ENCODE data around the gene DIAPH3.

The DIAPH3 gene

GRCh38 chr13:59738921-59739320 lies 424.8 kb downstream of the DIAPH3 start:
- Histone ChIP-seq H3K27ac (ENCODE audit: low read length) (no peak overlapping the region), H3K9me3 (ENCODE audit: control insufficient read depth in 1 of 2, low read length in 2 of 2) (no peaks in the 10 kb centered on the region), H3K4me1 (ENCODE audit: control insufficient read depth in 1 of 2, insufficient read depth in 2 of 2, low read length in 2 of 2) (no peaks in the 10 kb centered on the region)

GRCh38 chr13:59734393-59734792 lies 429.3 kb downstream of the DIAPH3 start:
- no peaks in the 10 kb centered on the region for H3K36me3 ChIP-seq (ENCODE audit: control insufficient read depth in 1 of 2, insufficient read depth in 2 of 2, low read length in 2 of 2)
- no peak overlapping the region for H3K4me3 ChIP-seq (ENCODE audit: low read depth in 1 of 2, low read length in 2 of 2)
- H3K27ac ChIP-seq (ENCODE audit: low read length) = no peak overlapping the region
- no peaks in the 10 kb centered on the region for H3K9me3 ChIP-seq (ENCODE audit: control insufficient read depth in 1 of 2, low read length in 2 of 2)
- no peaks in the 10 kb centered on the region for H3K27me3 ChIP-seq (ENCODE audit: low read depth, low read length)
- H3K4me1 ChIP-seq (ENCODE audit: control insufficient read depth in 1 of 2, insufficient read depth in 2 of 2, low read length in 2 of 2) = no peaks in the 10 kb centered on the region

More at GRCh38 chr13:59738921-59739320, 424.8 kb downstream of the DIAPH3 start:
- H3K4me3 ChIP-seq (ENCODE audit: low read depth in 1 of 2, low read length in 2 of 2) = no peak overlapping the region
- H3K27me3 ChIP-seq (ENCODE audit: low read depth, low read length) = no peaks in the 10 kb centered on the region
- no peaks in the 10 kb centered on the region for H3K36me3 ChIP-seq (ENCODE audit: control insufficient read depth in 1 of 2, insufficient read depth in 2 of 2, low read length in 2 of 2)

GRCh38 chr13:59733744-59734143 lies 430.0 kb downstream of the DIAPH3 start:
- no peaks in the 10 kb centered on the region for H3K36me3 ChIP-seq (ENCODE audit: control insufficient read depth in 1 of 2, insufficient read depth in 2 of 2, low read length in 2 of 2)
- no peaks in the 10 kb centered on the region for H3K27me3 ChIP-seq (ENCODE audit: low read depth, low read length)
- H3K9me3 ChIP-seq (ENCODE audit: control insufficient read depth in 1 of 2, low read length in 2 of 2) = no peaks in the 10 kb centered on the region
- H3K27ac ChIP-seq (ENCODE audit: low read length) = no peak overlapping the region
- no peaks in the 10 kb centered on the region for H3K4me1 ChIP-seq (ENCODE audit: control insufficient read depth in 1 of 2, insufficient read depth in 2 of 2, low read length in 2 of 2)
- no peak overlapping the region for H3K4me3 ChIP-seq (ENCODE audit: low read depth in 1 of 2, low read length in 2 of 2)

DNA sequence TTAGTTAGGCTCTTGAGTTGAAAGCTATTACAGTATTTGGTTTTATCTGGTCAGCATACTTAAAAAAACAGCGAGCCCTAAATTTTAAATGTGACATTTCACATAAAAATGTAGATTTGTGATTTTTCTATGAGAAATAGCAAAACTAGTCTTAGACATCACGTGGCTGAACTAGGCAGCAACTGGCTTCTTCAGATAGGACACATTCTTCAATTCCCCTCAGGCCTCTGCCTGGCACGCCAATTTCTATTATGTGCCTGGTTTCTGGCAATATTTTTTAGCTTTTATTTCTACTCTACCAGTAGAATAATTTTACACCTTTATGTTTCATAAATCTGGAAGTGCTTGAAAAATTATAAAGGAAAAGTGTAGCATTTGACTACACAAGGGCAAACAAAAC lies 433.7 kb downstream of the DIAPH3 start:
- no peak overlapping the region for H3K27ac ChIP-seq (ENCODE audit: low read length)
- no peaks in the 10 kb centered on the region for H3K4me1 ChIP-seq (ENCODE audit: control insufficient read depth in 1 of 2, insufficient read depth in 2 of 2, low read length in 2 of 2)
- no peaks in the 10 kb centered on the region for H3K9me3 ChIP-seq (ENCODE audit: control insufficient read depth in 1 of 2, low read length in 2 of 2)
- H3K36me3 ChIP-seq (ENCODE audit: control insufficient read depth in 1 of 2, insufficient read depth in 2 of 2, low read length in 2 of 2) = no peaks in the 10 kb centered on the region
- H3K27me3 ChIP-seq (ENCODE audit: low read depth, low read length) = no peaks in the 10 kb centered on the region
- H3K4me3 ChIP-seq (ENCODE audit: low read depth in 1 of 2, low read length in 2 of 2) = no peak overlapping the region

DNA sequence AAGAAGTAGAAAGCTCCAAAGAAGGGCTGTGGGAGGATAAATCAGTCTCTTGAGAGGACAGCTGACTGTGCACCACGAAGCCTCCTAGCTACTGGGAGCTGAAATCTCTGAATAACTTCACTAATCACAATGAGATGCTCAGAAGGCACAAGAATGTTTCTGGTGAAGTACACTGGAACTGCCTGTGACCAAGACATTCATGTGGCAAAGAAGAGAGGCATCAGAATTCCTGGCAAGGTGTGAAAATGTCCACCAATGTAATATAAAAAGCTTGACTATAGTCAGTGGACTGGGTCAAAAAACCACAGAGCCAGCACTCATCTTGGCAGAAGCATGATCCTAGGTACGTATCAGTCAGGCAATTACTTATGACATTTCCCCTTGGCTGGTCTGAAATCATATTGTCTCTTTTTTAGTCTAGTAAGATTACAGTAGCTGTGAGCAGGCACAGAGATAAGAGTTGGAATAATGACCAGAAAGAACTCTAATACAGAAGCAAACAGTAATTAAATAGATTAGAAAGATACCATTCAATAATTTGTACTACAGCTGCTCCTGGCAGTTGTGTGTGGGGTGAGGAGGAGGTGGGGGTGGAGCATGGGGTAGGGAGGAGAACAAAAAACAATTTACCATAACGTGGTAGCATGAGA lies 434.7 kb downstream of the DIAPH3 start:
- H3K27me3 ChIP-seq (ENCODE audit: low read depth, low read length) = no peaks in the 10 kb centered on the region
- H3K9me3 ChIP-seq (ENCODE audit: control insufficient read depth in 1 of 2, low read length in 2 of 2) = no peaks in the 10 kb centered on the region
- H3K27ac ChIP-seq (ENCODE audit: low read length) = no peak overlapping the region
- no peaks in the 10 kb centered on the region for H3K4me1 ChIP-seq (ENCODE audit: control insufficient read depth in 1 of 2, insufficient read depth in 2 of 2, low read length in 2 of 2)
- H3K36me3 ChIP-seq (ENCODE audit: control insufficient read depth in 1 of 2, insufficient read depth in 2 of 2, low read length in 2 of 2) = no peaks in the 10 kb centered on the region
- no peak overlapping the region for H3K4me3 ChIP-seq (ENCODE audit: low read depth in 1 of 2, low read length in 2 of 2)

DNA sequence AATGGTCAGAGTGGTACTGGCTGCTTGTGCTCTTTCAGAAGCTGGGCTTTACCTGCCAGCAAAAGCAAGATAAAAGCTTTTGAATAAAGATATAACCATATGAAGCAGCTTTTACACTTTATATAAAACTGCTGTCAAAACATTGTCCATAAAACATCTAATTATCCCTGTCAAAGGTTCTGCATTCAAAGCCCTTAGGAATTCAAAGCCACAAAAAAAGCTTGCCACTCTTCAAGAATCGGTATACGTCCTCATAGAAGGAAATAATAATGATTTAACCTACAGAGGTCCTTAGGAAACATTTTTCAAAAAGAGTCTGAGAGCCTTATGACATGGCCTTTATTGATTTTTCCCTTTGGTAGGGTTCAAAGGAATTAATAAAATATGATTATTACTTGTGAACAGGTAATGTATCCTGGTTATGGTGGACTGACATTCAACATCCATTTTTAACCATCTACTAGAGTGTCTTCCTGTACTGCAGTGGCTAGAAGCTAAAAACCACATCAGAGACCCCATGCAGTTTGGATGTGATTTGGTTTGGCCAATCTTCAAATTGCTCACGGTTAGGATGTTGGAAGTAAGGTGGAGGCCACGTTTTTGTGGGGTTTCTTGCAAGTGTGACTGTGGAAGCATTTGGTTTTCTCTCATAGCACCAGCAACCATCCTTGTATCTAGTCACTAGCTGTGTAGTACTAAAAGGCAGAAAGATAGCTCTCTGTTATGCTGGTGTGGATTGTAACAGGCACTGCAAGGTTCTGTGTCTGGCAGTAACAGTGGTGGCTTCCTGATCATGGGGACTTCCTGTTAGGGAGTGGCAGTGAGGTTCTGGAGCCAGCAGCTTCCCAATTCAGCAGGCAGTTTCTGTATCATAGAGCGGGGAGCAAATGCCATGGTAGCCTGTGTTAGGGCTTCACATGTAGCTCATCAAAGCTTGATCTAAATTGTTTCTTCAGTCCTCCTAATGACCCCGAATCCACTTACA lies 441.5 kb downstream of the DIAPH3 start:
- no peak overlapping the region for H3K27ac ChIP-seq (ENCODE audit: low read length)
- H3K4me3 ChIP-seq (ENCODE audit: low read depth in 1 of 2, low read length in 2 of 2) = no peak overlapping the region
- H3K4me1 ChIP-seq (ENCODE audit: control insufficient read depth in 1 of 2, insufficient read depth in 2 of 2, low read length in 2 of 2) = no peaks in the 10 kb centered on the region
- H3K36me3 ChIP-seq (ENCODE audit: control insufficient read depth in 1 of 2, insufficient read depth in 2 of 2, low read length in 2 of 2) = no peaks in the 10 kb centered on the region
- H3K27me3 ChIP-seq (ENCODE audit: low read depth, low read length) = no peaks in the 10 kb centered on the region
- H3K9me3 ChIP-seq (ENCODE audit: control insufficient read depth in 1 of 2, low read length in 2 of 2) = no peaks in the 10 kb centered on the region

- no peaks in the 10 kb centered on the region for H3K27me3 ChIP-seq (ENCODE audit: low read depth, low read length)
- H3K36me3 ChIP-seq (ENCODE audit: control insufficient read depth in 1 of 2, insufficient read depth in 2 of 2, low read length in 2 of 2) = no peaks in the 10 kb centered on the region
- peaks cover 0 to 14% of the 10 kb centered on the region in 2 donors for H3K4me1 ChIP-seq (ENCODE audit: control insufficient read depth in 1 of 2, insufficient read depth in 2 of 2, low read length in 2 of 2)
- H3K4me3 ChIP-seq (ENCODE audit: low read depth in 1 of 2, low read length in 2 of 2) = no peak overlapping the region
- no peak overlapping the region for H3K27ac ChIP-seq (ENCODE audit: low read length)
- no peaks in the 10 kb centered on the region for H3K9me3 ChIP-seq (ENCODE audit: control insufficient read depth in 1 of 2, low read length in 2 of 2)
Measured at GRCh38 chr13:59715611-59716010, 448.1 kb downstream of the DIAPH3 start.

- Histone ChIP-seq H3K27ac (ENCODE audit: low read length) (no peak overlapping the region), H3K4me1 (ENCODE audit: control insufficient read depth in 1 of 2, insufficient read depth in 2 of 2, low read length in 2 of 2) (peaks cover 0 to 14% of the 10 kb centered on the region in 2 donors), H3K36me3 (ENCODE audit: control insufficient read depth in 1 of 2, insufficient read depth in 2 of 2, low read length in 2 of 2) (no peaks in the 10 kb centered on the region), H3K4me3 (ENCODE audit: low read depth in 1 of 2, low read length in 2 of 2) (no peak overlapping the region), H3K9me3 (ENCODE audit: control insufficient read depth in 1 of 2, low read length in 2 of 2) (no peaks in the 10 kb centered on the region), H3K27me3 (ENCODE audit: low read depth, low read length) (no peaks in the 10 kb centered on the region)
Measured at GRCh38 chr13:59710996-59711701, 452.6 kb downstream of the DIAPH3 start.

- no peaks in the 10 kb centered on the region for H3K36me3 ChIP-seq (ENCODE audit: control insufficient read depth in 1 of 2, insufficient read depth in 2 of 2, low read length in 2 of 2)
- H3K9me3 ChIP-seq (ENCODE audit: control insufficient read depth in 1 of 2, low read length in 2 of 2) = no peaks in the 10 kb centered on the region
- no peak overlapping the region for H3K27ac ChIP-seq (ENCODE audit: low read length)
- no peak overlapping the region for H3K4me3 ChIP-seq (ENCODE audit: low read depth in 1 of 2, low read length in 2 of 2)
- H3K4me1 ChIP-seq (ENCODE audit: control insufficient read depth in 1 of 2, insufficient read depth in 2 of 2, low read length in 2 of 2) = peaks cover 0 to 14% of the 10 kb centered on the region in 2 donors
- no peaks in the 10 kb centered on the region for H3K27me3 ChIP-seq (ENCODE audit: low read depth, low read length)
Measured at GRCh38 chr13:59710416-59710815, 453.3 kb downstream of the DIAPH3 start.

DNA sequence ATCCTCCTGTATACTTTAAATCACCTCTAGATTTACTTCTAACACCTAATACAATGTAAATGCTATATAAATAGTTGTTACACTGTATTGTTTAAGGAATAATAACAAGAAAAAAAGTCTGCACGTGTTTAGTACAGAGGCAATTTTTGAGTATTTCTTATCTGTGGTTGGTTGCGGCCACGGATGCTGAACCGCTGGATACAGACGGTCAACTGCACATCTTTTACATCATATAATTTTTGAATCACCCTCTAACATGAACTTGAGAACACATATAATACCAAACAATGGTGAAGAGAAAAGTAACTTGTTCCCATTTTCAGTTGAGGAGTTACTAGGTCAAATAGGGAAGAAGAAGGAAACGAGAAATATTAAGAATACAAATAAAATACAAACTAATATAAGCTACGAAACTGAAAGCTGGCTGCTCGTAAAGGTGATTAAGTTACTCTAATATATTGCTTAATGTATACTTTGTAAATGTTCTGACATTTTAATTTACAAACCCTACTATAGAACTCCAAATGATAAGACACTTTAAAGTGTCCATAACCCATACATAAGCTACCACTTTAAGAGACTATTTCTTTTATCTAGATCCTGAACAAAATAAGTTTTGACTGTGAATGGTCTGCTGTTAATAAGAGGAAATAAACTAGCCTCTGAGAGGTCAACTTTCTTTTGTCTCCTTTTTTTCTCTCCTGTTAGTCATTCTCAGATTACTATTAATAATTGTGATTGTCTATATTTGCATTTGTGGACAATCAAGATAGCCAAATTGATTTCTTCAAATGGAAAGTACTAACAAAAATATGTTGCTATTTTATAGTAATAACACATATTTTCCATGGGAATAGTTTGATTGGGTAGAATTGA lies 457.4 kb downstream of the DIAPH3 start:
- Histone ChIP-seq H3K27ac (ENCODE audit: low read length) (no peak overlapping the region), H3K4me3 (ENCODE audit: low read depth in 1 of 2, low read length in 2 of 2) (no peak overlapping the region), H3K4me1 (ENCODE audit: control insufficient read depth in 1 of 2, insufficient read depth in 2 of 2, low read length in 2 of 2) (peaks cover 0 to 7% of the 10 kb centered on the region in 2 donors), H3K9me3 (ENCODE audit: control insufficient read depth in 1 of 2, low read length in 2 of 2) (no peaks in the 10 kb centered on the region), H3K27me3 (ENCODE audit: low read depth, low read length) (no peaks in the 10 kb centered on the region), H3K36me3 (ENCODE audit: control insufficient read depth in 1 of 2, insufficient read depth in 2 of 2, low read length in 2 of 2) (no peaks in the 10 kb centered on the region)
